Measurements from ENCODE around the gene C1orf232.

The C1orf232 gene

GRCh38 chr1:26177182-26177684, 8.5 kb upstream of the C1orf232 start, which contains the start of gene CNKSR1:
TSS of gene CNKSR1 (plus strand) at chr1:26177491. CDS start at chr1:26177548, 57 bp downstream.
- FAIRE-seq = no peak

GRCh38 chr1:26175346-26175745, 6.6 kb upstream of the C1orf232 start:
- FAIRE-seq = no peak

- FAIRE-seq = no peak
Observed at GRCh38 chr1:26171084-26172072, 2.6 kb upstream of the C1orf232 start, which contains the start of gene ZNF593OS. TSS of gene ZNF593OS (minus strand) at chr1:26171832. CDS start at chr1:26171661, 171 bp downstream.

- no peak for FAIRE-seq
Observed at GRCh38 chr1:26170472-26170821, 1.7 kb upstream of the C1orf232 start.

- no peak for FAIRE-seq
Observed at GRCh38 chr1:26169669-26170471, 1.1 kb upstream of the C1orf232 start, which contains the start of gene ZNF593. TSS of gene ZNF593 (plus strand) at chr1:26169908. CDS start at chr1:26169984, 76 bp downstream.

GRCh38 chr1:26169198-26169554, 413 bp upstream of the C1orf232 start:
- FAIRE-seq = no peak

- no peak for FAIRE-seq
Observed at GRCh38 chr1:26166719-26167281, 2.0 kb downstream of the C1orf232 start.

- FAIRE-seq = no peak
Observed at GRCh38 chr1:26164861-26165842, 3.6 kb downstream of the C1orf232 start.

- FAIRE-seq = no peak
Observed at GRCh38 chr1:26164036-26164860, 4.5 kb downstream of the C1orf232 start.

GRCh38 chr1:26163684-26164035, 5.1 kb downstream of the C1orf232 start:
- FAIRE-seq = no peak

GRCh38 chr1:26162220-26162709, 6.5 kb downstream of the C1orf232 start:
- FAIRE-seq = no peak

- no peak for FAIRE-seq
Observed at GRCh38 chr1:26161415-26162219, 7.1 kb downstream of the C1orf232 start.

GRCh38 chr1:26160527-26161414, 8.0 kb downstream of the C1orf232 start:
- no peak for FAIRE-seq

- no peak for FAIRE-seq
Observed at GRCh38 chr1:26159743-26160039, 9.1 kb downstream of the C1orf232 start.

- no peak for FAIRE-seq
Observed at GRCh38 chr1:26158908-26159742, 9.6 kb downstream of the C1orf232 start, which contains the start of gene FAM110D. TSS of gene FAM110D (plus strand) at chr1:26159079. CDS start at chr1:26161292, 2,213 bp downstream.

GRCh38 chr1:26158271-26158907, 10.4 kb downstream of the C1orf232 start:
- no peak for FAIRE-seq
